K562 (cell line): ENCODE results near the gene BEST1. TPM values are rescaled to one million over a fixed set of nuclear protein-coding genes. Genes with fewer than 3 reads are reported as not detected.

Source experiments
- ATAC-seq: fragments of 200-7000 bp; cut with Tn5 transposase; 3 replicates; pipeline ENCODE4 v1.9.1; 2020; ENCODE audit warnings: moderate library complexity
- BruUV-seq: library from RNA; stranded (reverse); fragments of 400-500 nt; replicated peaks from 2 replicates; lab custom pipeline; 2021; lab: Mats Ljungman, UMichigan
- CTCF ChIA-PET: fragments of 300-600 bp; formaldehyde crosslinking; extraction: SDS; loops from one replicate; lab custom pipeline; 2021; ENCODE audit warnings: low intra/inter-chr PET ratio; lab: Yijun Ruan, JAX
- POLR2A ChIA-PET: fragments of 300-600, 350-650 bp; sonication (Branson Sonifier 250); formaldehyde crosslinking; extraction: SDS; loops from one replicate; lab custom pipeline; 2021; ENCODE audit warnings: antibody characterized with exemption, inconsistent platforms; lab: Yijun Ruan, JAX
- DNase-seq, 4 experiments: peaks; one replicate each; pipeline versions ENCODE4 v3.0.0 to v3.0.0-alpha.2; 2011 to 2018; ENCODE audit warnings: low spot score in 3 of 4, mixed read lengths in 3 of 4; ENCODE audit errors: extremely low read depth in 1 of 4
- FAIRE-seq: peaks from 2 replicates; lab custom pipeline; 2011; peaks lifted over from hg19 to GRCh38; lab: Jason Lieb, UNC
- H2AFZ ChIP-seq: 2 replicates; pipeline ENCODE4 v1.6.0; 2011; ENCODE audit warnings: low read depth, low read length, control low read depth, inconsistent platforms
- H3K27ac ChIP-seq: fragments of 200-600 bp; 3 replicates; pipeline ENCODE4 v1.8.0; 2011; ENCODE audit warnings: low read depth, mild to moderate bottlenecking, control low read depth, inconsistent platforms, low read length, moderate library complexity, mixed read lengths; ENCODE audit errors: extremely low read depth
- H3K27me3 ChIP-seq, 2 experiments: fragments of 300-600 bp in 1 of 2; 2 replicates in 1 of 2; 3 replicates in 1 of 2; pipeline versions ENCODE4 v1.6.0 to v1.8.0; 2011; ENCODE audit warnings: inconsistent platforms in 2 of 2, low read length in 2 of 2, mild to moderate bottlenecking in 1 of 2, mixed read lengths in 1 of 2, moderate library complexity in 1 of 2; ENCODE audit not compliant: control insufficient read depth in 2 of 2, insufficient read depth in 2 of 2
- H3K36me3 ChIP-seq: fragments of 300-600 bp; 3 replicates; pipeline ENCODE4 v1.8.0; 2011; ENCODE audit warnings: mild to moderate bottlenecking, low read length, inconsistent platforms; ENCODE audit not compliant: control insufficient read depth, insufficient read depth
- H3K4me1 ChIP-seq, 2 experiments: fragments of 200-600 bp in 1 of 2; replicated peaks in 1 of 2; 2 replicates in 1 of 2; 3 replicates in 1 of 2; pipeline versions ENCODE4 v1.5.1 to v1.8.0; 2011; ENCODE audit warnings: inconsistent platforms in 2 of 2, low read length in 2 of 2, mild to moderate bottlenecking in 1 of 2, mixed read lengths in 1 of 2, moderate library complexity in 1 of 2; ENCODE audit not compliant: control insufficient read depth in 2 of 2, insufficient read depth in 2 of 2
- H3K4me2 ChIP-seq: 2 replicates; pipeline ENCODE4 v1.6.1; 2011; ENCODE audit warnings: low read length, control low read depth, inconsistent platforms, mixed read lengths; ENCODE audit not compliant: insufficient read depth
- H3K4me3 ChIP-seq: fragments of 200-600 bp; sonication (generic), shearing (Covaris generic); 2 replicates; pipeline ENCODE4 v1.5.1; 2016; ENCODE audit warnings: control low read depth, inconsistent platforms
- H3K79me2 ChIP-seq: fragments of 200-600 bp; 3 replicates; pipeline ENCODE4 v1.8.0; 2011; ENCODE audit warnings: low read length, inconsistent platforms; ENCODE audit not compliant: control insufficient read depth, insufficient read depth
- H3K9ac ChIP-seq, 2 experiments: 2 replicates each; pipeline versions ENCODE4 v1.6.0 to v1.6.1; 2011; ENCODE audit warnings: low read depth in 2 of 2, low read length in 2 of 2, control low read depth in 1 of 2, inconsistent platforms in 1 of 2, mild to moderate bottlenecking in 1 of 2, mixed read lengths in 1 of 2; ENCODE audit not compliant: insufficient read depth in 1 of 2
- H3K9me1 ChIP-seq: one replicate; pipeline ENCODE4 v1.6.0; 2011; ENCODE audit warnings: inconsistent platforms, mild to moderate bottlenecking, low read length, moderate library complexity; ENCODE audit not compliant: control insufficient read depth, insufficient read depth
- H3K9me3 ChIP-seq: replicated peaks from 2 replicates; pipeline ENCODE4 v1.5.1; 2011; ENCODE audit warnings: low read depth, low read length, inconsistent platforms; ENCODE audit not compliant: control insufficient read depth, insufficient read depth
- H4K20me1 ChIP-seq: replicated peaks from 2 replicates; pipeline ENCODE4 v1.6.1; 2011; ENCODE audit warnings: low read length, inconsistent platforms, mixed read lengths; ENCODE audit not compliant: control insufficient read depth, insufficient read depth
- KDM2B ChIP-seq: fragments of 250-450 bp; sonication (Bioruptor Pico); IDR thresholded peaks from 2 replicates; pipeline ENCODE4 v1.8.0; 2021; ENCODE audit warnings: mild to moderate bottlenecking, moderate library complexity
- MAFF ChIP-seq: IDR thresholded peaks from 2 replicates; pipeline ENCODE4 v1.6.1; 2012; ENCODE audit warnings: low read length, improper control_type of control experiment
- RBM22 ChIP-seq: fragments of 200-400 bp; formaldehyde crosslinking; IDR thresholded peaks from 2 replicates; pipeline ENCODE4 v1.6.1; 2018; ENCODE audit warnings: low read length, low read depth; ENCODE audit not compliant: poor library complexity, severe bottlenecking
- ZNF12 ChIP-seq: sonication (generic); formaldehyde crosslinking; IDR thresholded peaks from 2 replicates; pipeline ENCODE4 v1.4.0; 2020; ENCODE audit warnings: mild to moderate bottlenecking, missing genetic modification reagents
- ZNF584 ChIP-seq: fragments of 200-800 bp; sonication (Bioruptor generic); IDR thresholded peaks from 2 replicates; pipeline ENCODE4 v1.6.1; 2016; ENCODE audit warnings: low read depth, mild to moderate bottlenecking, missing genetic modification characterization, missing compliant biosample characterization
- whole genome bisulfite sequencing: fragments of 100-300 bp; shearing (Covaris generic); methylation state at CpG from one replicate; pipeline ENCODE4 v1.1.6; 2016; ENCODE audit warnings: low coverage, mixed read lengths; ENCODE audit not compliant: insufficient coverage; ENCODE audit errors: missing lambda C conversion rate; 5-methylcytosine and 5-hydroxymethylcytosine counted together
- in situ Hi-C: fragments of 300-500 bp; cut with MboI; formaldehyde crosslinking; loops from 4 replicates; pipeline ENCODE4 v1.15.0; 2018; ENCODE audit warnings: inconsistent platforms, mixed read lengths
- intact Hi-C: fragments of 100-400 bp; cut with micrococcal nuclease; formaldehyde crosslinking; loops from 2 replicates; pipeline ENCODE4 v1.14.2; 2022
- polyA plus RNA-seq, 8 experiments: library from polyadenylated mRNA; depleted of rRNA in 4 of 8; stranded (reverse) in 5 of 8; unstranded in 3 of 8; fragments of >200 nt; fragmentation: Nextera tagmentation in 2 of 8; fragmentation: Illumina TruSeq in 1 of 8; extraction: Ambion mirVana in 2 of 8; extraction: Trizol in 1 of 8; gene quantifications; 2 replicates each; pipeline versions ENCODE4 v1.2.1 to v1.2.3, GENCODE V29; 2011 to 2014; ENCODE audit warnings: inconsistent platforms in 1 of 8, missing spikeins in 1 of 8
- total RNA-seq, 7 experiments: library from RNA; depleted of rRNA in 6 of 7; stranded (reverse); fragments of >200 nt in 6 of 7; fragmentation: Illumina TruSeq in 2 of 7; extraction: Trizol in 2 of 7; gene quantifications; 2 replicates each; pipeline versions ENCODE4 v1.2.1 to v1.2.3, GENCODE V29; 2011 to 2021; ENCODE audit warnings: low replicate concordance in 1 of 7
- TF ChIP-seq, protein P1 (sequence below): fragments of 450-650 bp; IDR thresholded peaks from 2 replicates; pipeline ENCODE4 v1.6.1; 2014; ENCODE audit warnings: low read depth, mild to moderate bottlenecking, moderate library complexity, borderline replicate concordance
- TF ChIP-seq, protein P2 (sequence below), 2 experiments: fragments of 450-650 bp; IDR thresholded peaks; 2 replicates each; pipeline ENCODE4 v1.6.1; 2016
- TF ChIP-seq, protein P3 (sequence below): fragments of 450-650 bp; IDR thresholded peaks from 2 replicates; pipeline ENCODE4 v1.7.1; 2018; ENCODE audit warnings: mild to moderate bottlenecking, low read depth; ENCODE audit not compliant: partially characterized antibody

The BEST1 gene
- total and polyA plus RNA-seq, 9 of the 15 experiments (the other 6 are each of a cell fraction or from before 2014, with no cell fraction given) = 0.07 to 1.3 (median 0.40) TPM

DNA sequence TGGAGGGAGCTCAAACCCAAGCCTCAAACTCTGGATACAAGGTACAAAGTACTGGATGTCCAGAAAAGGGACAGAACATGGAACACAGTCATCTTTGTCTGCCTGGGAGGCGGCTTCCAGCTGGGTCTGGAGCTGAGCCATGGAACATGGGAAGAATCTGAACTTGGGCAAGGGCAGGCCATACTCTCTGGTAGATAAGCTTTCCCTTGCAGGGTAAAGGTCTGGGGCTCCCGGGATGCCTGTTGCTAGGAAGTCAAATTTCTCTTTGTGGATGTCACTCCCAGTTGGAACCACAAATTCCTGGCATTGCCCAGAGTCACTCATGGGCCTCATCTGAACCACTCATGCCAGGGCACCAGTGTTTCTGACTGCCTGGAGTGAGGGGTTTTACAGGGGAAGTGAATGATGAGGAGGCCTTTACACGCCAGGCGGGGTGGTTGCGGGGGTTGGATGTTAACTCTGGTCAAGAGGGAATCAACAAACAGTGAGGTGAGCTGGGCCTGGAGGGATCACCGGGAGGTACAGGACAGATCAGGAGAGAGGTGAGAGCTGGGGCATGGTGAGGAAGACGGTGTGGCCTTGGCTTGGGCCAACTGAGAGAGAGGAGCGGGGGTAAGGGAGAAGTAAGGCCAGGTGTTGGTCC lies 11.5 kb downstream of the BEST1 start (continued):
- TF ChIP-seq ZNF584 = no peak

DNA sequence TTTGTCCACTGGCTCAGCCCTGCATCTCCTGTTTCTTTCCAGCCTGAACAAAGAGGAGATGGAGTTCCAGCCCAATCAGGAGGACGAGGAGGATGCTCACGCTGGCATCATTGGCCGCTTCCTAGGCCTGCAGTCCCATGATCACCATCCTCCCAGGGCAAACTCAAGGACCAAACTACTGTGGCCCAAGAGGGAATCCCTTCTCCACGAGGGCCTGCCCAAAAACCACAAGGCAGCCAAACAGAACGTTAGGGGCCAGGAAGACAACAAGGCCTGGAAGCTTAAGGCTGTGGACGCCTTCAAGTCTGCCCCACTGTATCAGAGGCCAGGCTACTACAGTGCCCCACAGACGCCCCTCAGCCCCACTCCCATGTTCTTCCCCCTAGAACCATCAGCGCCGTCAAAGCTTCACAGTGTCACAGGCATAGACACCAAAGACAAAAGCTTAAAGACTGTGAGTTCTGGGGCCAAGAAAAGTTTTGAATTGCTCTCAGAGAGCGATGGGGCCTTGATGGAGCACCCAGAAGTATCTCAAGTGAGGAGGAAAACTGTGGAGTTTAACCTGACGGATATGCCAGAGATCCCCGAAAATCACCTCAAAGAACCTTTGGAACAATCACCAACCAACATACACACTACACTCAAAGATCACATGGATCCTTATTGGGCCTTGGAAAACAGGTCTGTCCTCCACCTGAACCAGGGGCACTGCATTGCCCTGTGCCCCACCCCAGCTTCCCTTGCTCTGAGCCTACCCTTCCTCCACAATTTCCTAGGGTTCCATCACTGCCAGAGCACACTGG lies 12.3 kb downstream of the BEST1 start:
- no peaks in the 10 kb centered on the region for H3K27me3 ChIP-seq
- ATAC-seq (0 out of 3 replicates have a peak, but pooled peaks have one; percentile 1), FAIRE-seq (no peak), DNase-seq (no peak)
- POLR2A ChIA-PET = interaction anchor here (0.8 to 11.8 kb wide), 19 partner anchors 9 to 545 kb away, joined by 3 to 327 read pairs (median 5); partner anchors contain the start of gene BEST1
- H3K4me2 ChIP-seq = no peak overlapping the region
- peaks cover 34 to 45% of the 10 kb centered on the region in 2 experiments for H3K4me1 ChIP-seq
- WGBS = 73% methylated on average over 12 of the region's 12 CpGs
- no peak overlapping the region for H3K4me3 ChIP-seq
- H3K9me3 ChIP-seq = no peaks in the 10 kb centered on the region
- peak overlapping the region in 1 of 2 experiments; percentile 50; a peak in 1 of 4 replicates for H3K9ac ChIP-seq
- in situ Hi-C loops = no loop called here
- no peak overlapping the region for H2AFZ ChIP-seq
- H3K36me3 ChIP-seq = peaks cover 39% of the 10 kb centered on the region
- intact Hi-C loops = no loop called here
- no TSS peak for BruUV-seq
- peaks cover 41% of the 10 kb centered on the region for H3K79me2 ChIP-seq
- CTCF ChIA-PET = no interaction called here
- H3K9me1 ChIP-seq = peaks cover 6% of the 10 kb centered on the region
- peak overlapping the region; percentile 18; the same call in 2 of the 3 replicates for H3K27ac ChIP-seq
- peaks cover 43% of the 10 kb centered on the region for H4K20me1 ChIP-seq
- no peak for TF ChIP-seq MAFF
- TF ChIP-seq, protein P1, sequence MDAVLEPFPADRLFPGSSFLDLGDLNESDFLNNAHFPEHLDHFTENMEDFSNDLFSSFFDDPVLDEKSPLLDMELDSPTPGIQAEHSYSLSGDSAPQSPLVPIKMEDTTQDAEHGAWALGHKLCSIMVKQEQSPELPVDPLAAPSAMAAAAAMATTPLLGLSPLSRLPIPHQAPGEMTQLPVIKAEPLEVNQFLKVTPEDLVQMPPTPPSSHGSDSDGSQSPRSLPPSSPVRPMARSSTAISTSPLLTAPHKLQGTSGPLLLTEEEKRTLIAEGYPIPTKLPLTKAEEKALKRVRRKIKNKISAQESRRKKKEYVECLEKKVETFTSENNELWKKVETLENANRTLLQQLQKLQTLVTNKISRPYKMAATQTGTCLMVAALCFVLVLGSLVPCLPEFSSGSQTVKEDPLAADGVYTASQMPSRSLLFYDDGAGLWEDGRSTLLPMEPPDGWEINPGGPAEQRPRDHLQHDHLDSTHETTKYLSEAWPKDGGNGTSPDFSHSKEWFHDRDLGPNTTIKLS = no peak
- TF ChIP-seq KDM2B (CRISPR knock-in tag) = no peak
- TF ChIP-seq ZNF12 = no peak
- peak; percentile 25 for TF ChIP-seq RBM22
- TF ChIP-seq, protein P2, sequence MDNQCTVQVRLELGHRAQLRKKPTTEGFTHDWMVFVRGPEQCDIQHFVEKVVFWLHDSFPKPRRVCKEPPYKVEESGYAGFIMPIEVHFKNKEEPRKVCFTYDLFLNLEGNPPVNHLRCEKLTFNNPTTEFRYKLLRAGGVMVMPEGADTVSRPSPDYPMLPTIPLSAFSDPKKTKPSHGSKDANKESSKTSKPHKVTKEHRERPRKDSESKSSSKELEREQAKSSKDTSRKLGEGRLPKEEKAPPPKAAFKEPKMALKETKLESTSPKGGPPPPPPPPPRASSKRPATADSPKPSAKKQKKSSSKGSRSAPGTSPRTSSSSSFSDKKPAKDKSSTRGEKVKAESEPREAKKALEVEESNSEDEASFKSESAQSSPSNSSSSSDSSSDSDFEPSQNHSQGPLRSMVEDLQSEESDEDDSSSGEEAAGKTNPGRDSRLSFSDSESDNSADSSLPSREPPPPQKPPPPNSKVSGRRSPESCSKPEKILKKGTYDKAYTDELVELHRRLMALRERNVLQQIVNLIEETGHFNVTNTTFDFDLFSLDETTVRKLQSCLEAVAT (IDR thresholded peaks at IDR 0.05) = peak in 1 of 2 experiments; percentile 23; a peak in 2 of 4 replicates
- TF ChIP-seq, protein P3, sequence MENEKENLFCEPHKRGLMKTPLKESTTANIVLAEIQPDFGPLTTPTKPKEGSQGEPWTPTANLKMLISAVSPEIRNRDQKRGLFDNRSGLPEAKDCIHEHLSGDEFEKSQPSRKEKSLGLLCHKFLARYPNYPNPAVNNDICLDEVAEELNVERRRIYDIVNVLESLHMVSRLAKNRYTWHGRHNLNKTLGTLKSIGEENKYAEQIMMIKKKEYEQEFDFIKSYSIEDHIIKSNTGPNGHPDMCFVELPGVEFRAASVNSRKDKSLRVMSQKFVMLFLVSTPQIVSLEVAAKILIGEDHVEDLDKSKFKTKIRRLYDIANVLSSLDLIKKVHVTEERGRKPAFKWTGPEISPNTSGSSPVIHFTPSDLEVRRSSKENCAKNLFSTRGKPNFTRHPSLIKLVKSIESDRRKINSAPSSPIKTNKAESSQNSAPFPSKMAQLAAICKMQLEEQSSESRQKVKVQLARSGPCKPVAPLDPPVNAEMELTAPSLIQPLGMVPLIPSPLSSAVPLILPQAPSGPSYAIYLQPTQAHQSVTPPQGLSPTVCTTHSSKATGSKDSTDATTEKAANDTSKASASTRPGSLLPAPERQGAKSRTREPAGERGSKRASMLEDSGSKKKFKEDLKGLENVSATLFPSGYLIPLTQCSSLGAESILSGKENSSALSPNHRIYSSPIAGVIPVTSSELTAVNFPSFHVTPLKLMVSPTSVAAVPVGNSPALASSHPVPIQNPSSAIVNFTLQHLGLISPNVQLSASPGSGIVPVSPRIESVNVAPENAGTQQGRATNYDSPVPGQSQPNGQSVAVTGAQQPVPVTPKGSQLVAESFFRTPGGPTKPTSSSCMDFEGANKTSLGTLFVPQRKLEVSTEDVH = peak; percentile 23
